ENCODE measurements around the gene DIS3L2.
"Not testable (repeated sequence)": the region's sequence is repeated elsewhere in the genome, so short reads cannot be mapped to it uniquely, and the experiment has no call there.

The DIS3L2 gene

GRCh38 chr2:232309592-232309991 is 348.1 kb downstream of the DIS3L2 start:
- no peak for DNase-seq

GRCh38 chr2:232310121-232310520 is 348.6 kb downstream of the DIS3L2 start:
- DNase-seq = no peak

- no peak for DNase-seq
Observed at GRCh38 chr2:232310696-232311095, 349.2 kb downstream of the DIS3L2 start.

GRCh38 chr2:232313645-232314044 is 352.1 kb downstream of the DIS3L2 start:
- not testable (repeated sequence) for DNase-seq

GRCh38 chr2:232315049-232315922 is 353.8 kb downstream of the DIS3L2 start:
- DNase-seq = no peak

GRCh38 chr2:232315923-232316299 is 354.4 kb downstream of the DIS3L2 start:
- no peak for DNase-seq

- DNase-seq = no peak
Observed at GRCh38 chr2:232316461-232317330, 355.2 kb downstream of the DIS3L2 start.

- DNase-seq = no peak
Observed at GRCh38 chr2:232318169-232318855, 356.8 kb downstream of the DIS3L2 start.

- DNase-seq = no peak
Observed at GRCh38 chr2:232319067-232319802, 357.7 kb downstream of the DIS3L2 start.

- DNase-seq = no peak
Observed at GRCh38 chr2:232319803-232320442, 358.4 kb downstream of the DIS3L2 start.

- no peak for DNase-seq
Observed at GRCh38 chr2:232320443-232320803, 358.9 kb downstream of the DIS3L2 start.

GRCh38 chr2:232321156-232321816 is 359.8 kb downstream of the DIS3L2 start:
- DNase-seq = no peak

GRCh38 chr2:232321817-232322559 is 360.5 kb downstream of the DIS3L2 start:
- no peak for DNase-seq

- DNase-seq = no peak
Observed at GRCh38 chr2:232322560-232323327, 361.2 kb downstream of the DIS3L2 start.

- no peak for DNase-seq
Observed at GRCh38 chr2:232323328-232323650, 361.8 kb downstream of the DIS3L2 start.

GRCh38 chr2:232323967-232324366 is 362.5 kb downstream of the DIS3L2 start:
- not testable (repeated sequence) for DNase-seq

GRCh38 chr2:232324778-232325177 is 363.3 kb downstream of the DIS3L2 start:
- no peak for DNase-seq

- DNase-seq = no peak
Observed at GRCh38 chr2:232325324-232326273, 364.1 kb downstream of the DIS3L2 start.

Measured in NCI-H2029 treated with DMSO at 0.1 percent for 48 hours (cell line).